ENCODE data around the gene ETS1. TPM values are rescaled to one million over a fixed set of nuclear protein-coding genes. Genes with fewer than 3 reads are reported as not detected.

The ETS1 gene
- total and polyA plus RNA-seq, 4 donors: 20.7 to 154 (median 78.7) TPM

DNA sequence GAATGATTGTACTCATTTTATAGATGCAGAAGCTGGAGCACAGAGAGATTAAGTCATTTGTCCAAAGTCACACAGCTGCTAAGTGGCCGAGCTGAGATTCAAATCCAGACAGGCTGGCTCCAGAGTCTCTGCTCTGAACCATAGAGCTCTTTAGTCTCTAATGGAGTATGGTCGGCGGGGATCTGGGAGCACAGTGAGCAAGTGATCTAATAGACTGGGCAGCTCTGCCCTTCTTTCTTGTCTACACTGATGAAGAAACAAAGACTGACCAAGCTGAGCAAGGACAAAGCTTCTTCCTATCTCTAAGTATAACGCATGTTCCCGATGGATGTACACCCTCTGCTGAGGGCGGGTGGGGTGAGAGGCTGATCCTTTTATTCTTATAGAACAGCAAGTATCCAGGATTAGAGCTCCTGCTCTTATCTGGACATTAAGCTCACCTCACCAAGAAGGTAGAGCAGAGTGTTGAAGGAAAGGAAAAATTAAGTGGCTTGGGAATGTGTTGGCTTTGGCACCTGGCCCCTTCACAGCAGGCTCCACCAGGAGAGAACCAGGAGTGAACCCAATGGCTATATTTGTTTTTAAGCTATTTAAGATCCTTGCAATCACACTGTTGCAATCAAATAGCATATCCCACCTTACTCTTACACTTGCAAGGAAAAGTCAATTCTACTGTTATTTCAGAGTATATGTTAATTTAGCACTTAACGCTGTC is 68.7 kb downstream of the ETS1 start:
- H3K36me3 ChIP-seq (ENCODE audit: control insufficient read depth in 4 of 4, insufficient read depth in 4 of 4, low read length in 4 of 4): peaks cover 0 to under 1% (median 0%) of the 10 kb centered on the region in 4 donors
- ATAC-seq (ENCODE audit: insufficient read depth, low FRiP score): no peak
- peak overlapping the region in 1 of 2 donors; percentile 2 for H3K9ac ChIP-seq (ENCODE audit: insufficient read depth in 1 of 2, low read length in 2 of 2)
- TF ChIP-seq, protein P1, sequence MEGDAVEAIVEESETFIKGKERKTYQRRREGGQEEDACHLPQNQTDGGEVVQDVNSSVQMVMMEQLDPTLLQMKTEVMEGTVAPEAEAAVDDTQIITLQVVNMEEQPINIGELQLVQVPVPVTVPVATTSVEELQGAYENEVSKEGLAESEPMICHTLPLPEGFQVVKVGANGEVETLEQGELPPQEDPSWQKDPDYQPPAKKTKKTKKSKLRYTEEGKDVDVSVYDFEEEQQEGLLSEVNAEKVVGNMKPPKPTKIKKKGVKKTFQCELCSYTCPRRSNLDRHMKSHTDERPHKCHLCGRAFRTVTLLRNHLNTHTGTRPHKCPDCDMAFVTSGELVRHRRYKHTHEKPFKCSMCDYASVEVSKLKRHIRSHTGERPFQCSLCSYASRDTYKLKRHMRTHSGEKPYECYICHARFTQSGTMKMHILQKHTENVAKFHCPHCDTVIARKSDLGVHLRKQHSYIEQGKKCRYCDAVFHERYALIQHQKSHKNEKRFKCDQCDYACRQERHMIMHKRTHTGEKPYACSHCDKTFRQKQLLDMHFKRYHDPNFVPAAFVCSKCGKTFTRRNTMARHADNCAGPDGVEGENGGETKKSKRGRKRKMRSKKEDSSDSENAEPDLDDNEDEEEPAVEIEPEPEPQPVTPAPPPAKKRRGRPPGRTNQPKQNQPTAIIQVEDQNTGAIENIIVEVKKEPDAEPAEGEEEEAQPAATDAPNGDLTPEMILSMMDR (IDR thresholded peaks at IDR 0.05; ENCODE audit: control extremely low read depth, extremely low read depth): no peak
- peak overlapping the region; percentile 32 for H3K4me3 ChIP-seq
- peaks cover 3 to 77% (median 39%) of the 10 kb centered on the region in 5 donors for H3K4me1 ChIP-seq (ENCODE audit: control insufficient read depth in 5 of 5, insufficient read depth in 5 of 5, low read length in 5 of 5)
- H3K27me3 ChIP-seq (ENCODE audit: control insufficient read depth in 3 of 3, insufficient read depth in 3 of 3, low read length in 2 of 3): no peaks in the 10 kb centered on the region
- H3K27ac ChIP-seq (ENCODE audit: low read depth in 1 of 2, low read length in 1 of 2): peak overlapping the region; percentile 71 to 89
- H3K9me3 ChIP-seq (ENCODE audit: control insufficient read depth in 4 of 4, insufficient read depth in 3 of 4, low read length in 3 of 4): peaks cover 0 to 2% (median 0%) of the 10 kb centered on the region in 4 donors
- WGBS, 2 donors: 39 to 69% methylated on average over 7 of the region's 7 CpGs
- DNase-seq: no peak

DNA sequence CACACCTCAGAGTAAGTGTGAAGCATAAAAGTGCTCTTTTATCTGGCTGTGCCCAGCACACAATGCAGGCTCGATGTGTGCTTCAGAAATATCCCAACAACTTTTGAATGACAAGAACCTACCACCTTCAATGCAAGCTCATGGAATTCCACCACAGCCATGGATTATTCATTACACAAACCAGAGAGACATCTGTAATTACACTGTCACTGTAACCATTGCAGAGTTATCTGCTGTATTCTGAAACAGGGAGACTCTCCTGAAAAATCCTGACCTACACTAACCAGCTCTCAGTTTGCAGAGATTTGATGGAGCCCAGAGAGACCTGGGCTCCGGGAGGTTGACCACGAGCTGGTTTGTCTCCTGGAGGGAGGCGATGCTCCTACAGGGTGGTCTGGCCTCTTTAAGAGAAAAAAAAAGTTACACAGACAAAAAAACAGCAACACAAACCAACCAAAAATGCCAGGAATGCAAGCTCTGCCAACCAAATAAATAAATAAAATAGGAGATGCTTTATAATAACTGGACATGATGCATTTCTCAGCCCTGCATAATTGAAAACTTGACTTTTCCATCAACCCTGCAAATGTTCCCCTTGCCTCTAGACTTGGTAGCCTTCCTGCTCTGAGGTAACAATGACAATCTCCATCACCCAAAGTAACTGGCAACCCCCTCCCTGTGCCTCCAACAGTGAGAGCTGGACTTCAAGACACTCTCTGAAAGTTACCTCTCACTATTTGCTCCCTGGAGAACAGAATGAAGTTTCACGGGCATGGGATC is 69.7 kb downstream of the ETS1 start:
- WGBS, 2 donors: 50 to 66% methylated on average over 5 of the region's 5 CpGs
- Histone ChIP-seq H3K9ac (ENCODE audit: insufficient read depth in 1 of 2, low read length in 2 of 2) (no peak overlapping the region), H3K36me3 (ENCODE audit: control insufficient read depth in 4 of 4, insufficient read depth in 4 of 4, low read length in 4 of 4) (peaks cover 0 to 6% (median 3%) of the 10 kb centered on the region in 4 donors), H3K27me3 (ENCODE audit: control insufficient read depth in 3 of 3, insufficient read depth in 3 of 3, low read length in 2 of 3) (no peaks in the 10 kb centered on the region), H3K4me3 (no peak overlapping the region), H3K27ac (ENCODE audit: low read depth in 1 of 2, low read length in 1 of 2) (peak overlapping the region; percentile 49 to 69), H3K4me1 (ENCODE audit: control insufficient read depth in 5 of 5, insufficient read depth in 5 of 5, low read length in 5 of 5) (peaks cover 3 to 67% (median 34%) of the 10 kb centered on the region in 5 donors), H3K9me3 (ENCODE audit: control insufficient read depth in 4 of 4, insufficient read depth in 3 of 4, low read length in 3 of 4) (peaks cover 0 to 2% (median 0%) of the 10 kb centered on the region in 4 donors)
- TF ChIP-seq, protein P1 (IDR thresholded peaks at IDR 0.05; ENCODE audit: control extremely low read depth, extremely low read depth): no peak
- ATAC-seq (ENCODE audit: insufficient read depth, low FRiP score): no peak
- no peak for DNase-seq

DNA sequence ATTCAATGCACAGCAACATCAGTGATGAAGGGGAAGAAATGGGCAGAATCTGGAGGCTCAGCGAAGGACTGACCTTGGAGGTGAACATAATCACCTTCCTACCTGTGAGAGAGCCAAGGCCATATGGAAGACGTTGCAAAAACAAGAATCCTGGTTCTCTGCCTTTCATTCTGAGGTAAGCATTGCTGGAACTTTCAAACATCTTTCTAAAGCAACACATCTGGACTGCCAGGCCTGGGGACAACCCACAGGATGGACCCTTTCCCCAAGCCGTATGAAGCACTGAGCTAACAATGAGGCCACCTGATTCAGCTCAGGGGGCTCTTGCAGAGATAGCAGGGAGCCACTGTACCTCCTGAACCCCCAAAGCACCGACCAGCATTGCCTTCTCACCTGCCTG is 70.5 kb downstream of the ETS1 start:
- ATAC-seq (ENCODE audit: insufficient read depth, low FRiP score) (no peak), DNase-seq (no peak)
- peak overlapping the region; percentile 11 to 76 for H3K27ac ChIP-seq (ENCODE audit: low read depth in 1 of 2, low read length in 1 of 2)
- H3K27me3 ChIP-seq (ENCODE audit: control insufficient read depth in 3 of 3, insufficient read depth in 3 of 3, low read length in 2 of 3): no peaks in the 10 kb centered on the region
- H3K9me3 ChIP-seq (ENCODE audit: control insufficient read depth in 4 of 4, insufficient read depth in 3 of 4, low read length in 3 of 4): no peaks in the 10 kb centered on the region
- peaks cover 7 to 66% (median 34%) of the 10 kb centered on the region in 5 donors for H3K4me1 ChIP-seq (ENCODE audit: control insufficient read depth in 5 of 5, insufficient read depth in 5 of 5, low read length in 5 of 5)
- H3K4me3 ChIP-seq: peak overlapping the region; percentile 13
- TF ChIP-seq, protein P1 (IDR thresholded peaks at IDR 0.05; ENCODE audit: control extremely low read depth, extremely low read depth): no peak
- WGBS, 2 donors: 59 to 68% methylated on average over 4 of the region's 4 CpGs
- peaks cover 0 to 7% (median 5%) of the 10 kb centered on the region in 4 donors for H3K36me3 ChIP-seq (ENCODE audit: control insufficient read depth in 4 of 4, insufficient read depth in 4 of 4, low read length in 4 of 4)
- H3K9ac ChIP-seq (ENCODE audit: insufficient read depth in 1 of 2, low read length in 2 of 2): no peak overlapping the region

All from lung (tissue), 12 donors.